Measurements from ENCODE around the gene MEF2B.
A peak's percentile ranks its signal among the peaks of the same experiment; 100 is the strongest.

MEF2B gene

GRCh38 chr19:19098084-19098702, 71.9 kb downstream of the MEF2B start:
- no peak for DNase-seq (ENCODE audit: low spot score)

GRCh38 chr19:19096641-19097627, 73.1 kb downstream of the MEF2B start:
- DNase-seq (ENCODE audit: low spot score), result peak; percentile 70

GRCh38 chr19:19095691-19096090, 74.4 kb downstream of the MEF2B start:
- DNase-seq (ENCODE audit: low spot score), result peak; percentile 6

Measured in kidney tubule cell (primary cell).